Stimulated activated CD4-positive, alpha-beta T cell treated with anti-CD3 and anti-CD28 coated beads, Interleukin-1b, Interleukin-23, amount 100 ng/mL, for 24 hours (primary cell): Measurements from ENCODE around the gene OVCA2.
A peak's percentile ranks its signal among the peaks of the same experiment; 100 is the strongest.
"Not testable (repeated sequence)": the region's sequence is repeated elsewhere in the genome, so short reads cannot be mapped to it uniquely, and the experiment has no call there.

ENCODE experiments used
- DNase-seq, 4 experiments: peaks; one replicate each; pipeline ENCODE4 v3.0.0-alpha.2; 2020; ENCODE audit warnings: low read depth in 4 of 4, low spot score in 1 of 4

Gene OVCA2

DNA sequence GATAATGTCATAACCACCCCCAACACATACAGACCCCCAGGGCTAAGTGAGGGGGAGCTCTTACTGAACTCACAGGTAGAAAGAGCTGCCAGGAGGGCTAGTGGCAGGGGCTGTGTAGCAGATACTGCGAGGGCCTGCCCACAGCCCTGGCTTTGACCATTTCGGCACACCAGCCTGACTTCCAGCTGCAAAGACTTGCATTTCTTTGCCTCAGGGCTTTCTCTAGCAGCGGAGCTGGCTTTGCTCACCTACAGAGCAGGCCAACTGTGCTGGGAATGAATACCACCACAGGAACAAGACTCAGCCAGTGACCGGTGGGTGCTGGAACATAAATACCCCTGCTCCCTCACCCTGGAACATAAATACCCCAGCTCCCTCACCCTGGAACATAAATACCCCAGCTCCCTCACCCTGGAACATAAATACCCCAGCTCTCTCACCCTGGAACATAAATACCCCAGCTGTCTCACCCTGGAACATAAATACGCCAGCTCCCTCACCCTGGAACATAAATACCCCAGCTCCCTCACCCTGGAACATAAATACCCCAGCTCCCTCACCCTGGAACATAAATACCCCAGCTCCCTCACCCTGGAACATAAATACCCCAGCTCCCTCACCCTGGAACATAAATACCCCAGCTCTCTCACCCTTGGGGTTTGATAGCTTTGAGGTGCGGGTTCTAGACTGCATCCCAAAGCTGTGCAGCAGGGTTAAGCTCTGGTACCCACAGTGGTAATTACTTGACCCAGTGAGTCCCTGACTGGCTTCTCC lies 28.4 kb upstream of the OVCA2 start:
- not testable (repeated sequence) for DNase-seq

- DNase-seq = no peak
Observed at GRCh38 chr17:2013994-2014317, 27.9 kb upstream of the OVCA2 start.

- DNase-seq = no peak
Observed at GRCh38 chr17:2015314-2015713, 26.5 kb upstream of the OVCA2 start.

GRCh38 chr17:2016494-2016893 lies 25.3 kb upstream of the OVCA2 start:
- no peak for DNase-seq

DNA sequence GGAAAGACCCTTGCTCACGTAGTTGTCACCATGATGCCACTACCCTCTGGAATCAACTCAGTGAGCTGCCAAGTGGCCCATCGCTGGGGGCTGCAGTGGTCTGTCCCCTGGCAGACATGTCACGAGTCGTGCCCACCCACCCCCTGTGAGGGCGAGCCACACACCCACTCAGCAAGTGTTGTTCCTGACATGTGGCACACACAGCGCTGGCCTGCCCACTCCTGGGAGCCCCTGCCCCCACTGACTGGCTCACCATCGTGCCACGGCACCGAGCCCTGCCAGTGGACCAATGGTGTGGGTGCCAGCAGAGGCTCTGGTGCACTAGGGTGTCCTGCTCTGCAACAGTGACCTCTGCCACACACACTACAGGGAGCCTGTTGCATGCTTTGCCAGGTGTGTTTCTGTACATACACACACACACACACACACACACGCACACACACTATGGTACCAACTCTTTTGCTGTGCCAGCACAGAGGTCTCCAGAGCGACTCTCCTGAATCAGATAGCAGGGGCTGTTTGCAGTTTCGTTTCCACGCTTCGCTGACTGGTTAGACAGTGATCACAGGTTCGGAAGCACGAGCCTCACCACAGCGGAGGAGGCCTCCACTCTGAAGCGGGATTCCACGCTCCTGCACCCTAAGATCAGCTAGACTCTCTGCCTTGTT lies 24.4 kb upstream of the OVCA2 start:
- DNase-seq = no peak

GRCh38 chr17:2018716-2019510 lies 22.9 kb upstream of the OVCA2 start:
- DNase-seq = no peak

DNA sequence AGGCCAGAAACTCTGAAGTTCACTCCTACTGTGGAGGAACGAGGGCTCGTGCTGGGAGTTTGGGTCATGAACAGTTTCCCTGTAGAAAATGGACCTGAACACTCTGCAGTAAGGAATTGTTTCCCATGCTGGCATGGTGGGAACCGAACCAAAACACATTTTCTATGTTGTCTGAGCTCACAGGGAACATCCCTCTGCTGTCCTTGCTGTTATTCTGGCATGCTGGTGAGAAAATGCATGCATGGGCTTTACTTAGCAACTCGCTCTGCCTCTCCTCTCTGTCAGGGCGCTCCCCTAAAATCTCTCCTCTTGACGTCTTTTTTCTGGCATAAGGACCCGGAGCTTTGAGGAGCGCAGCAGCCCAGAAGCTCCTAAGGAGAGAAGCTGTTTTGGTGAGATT lies 22.1 kb upstream of the OVCA2 start:
- no peak for DNase-seq

- DNase-seq = no peak
Observed at GRCh38 chr17:2020721-2021120, 21.1 kb upstream of the OVCA2 start.

GRCh38 chr17:2022647-2023240 lies 19.1 kb upstream of the OVCA2 start:
- DNase-seq = no peak

- DNase-seq = no peak
Observed at GRCh38 chr17:2023256-2023655, 18.6 kb upstream of the OVCA2 start.

- peak in 1 of 4 experiments; percentile 27 for DNase-seq
Observed at GRCh38 chr17:2023692-2024571, 17.9 kb upstream of the OVCA2 start.

GRCh38 chr17:2024572-2025219 lies 17.1 kb upstream of the OVCA2 start:
- no peak for DNase-seq

DNA sequence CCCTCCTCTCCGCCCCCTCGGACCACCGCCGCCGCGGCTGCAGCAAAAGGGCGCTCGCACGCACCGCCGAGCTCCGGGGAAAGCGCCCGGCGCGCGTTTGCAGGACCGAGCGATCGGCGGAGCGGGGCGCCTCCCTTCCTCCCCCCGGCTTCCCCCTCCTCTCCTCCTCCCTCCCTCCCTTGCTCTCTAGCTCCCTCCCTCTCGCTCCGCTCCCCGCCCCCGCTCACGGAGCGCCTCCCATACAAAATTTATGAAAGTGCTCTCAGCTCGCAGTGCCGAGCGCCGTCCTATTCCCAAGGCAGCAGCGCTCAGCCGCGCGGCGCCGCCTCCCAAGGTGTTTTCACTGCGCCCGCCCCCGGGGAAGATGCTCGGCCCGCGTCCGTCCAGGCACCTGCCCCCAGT lies 16.6 kb upstream of the OVCA2 start, which contains the start of gene RTN4RL1:
Gene RTN4RL1, minus strand, starts transcription at position 115 of the 402 bp plus-strand sequence. CDS start 469 bp downstream, outside the sequence.
- peak in 2 of 4 experiments; percentile 50 for DNase-seq

DNA sequence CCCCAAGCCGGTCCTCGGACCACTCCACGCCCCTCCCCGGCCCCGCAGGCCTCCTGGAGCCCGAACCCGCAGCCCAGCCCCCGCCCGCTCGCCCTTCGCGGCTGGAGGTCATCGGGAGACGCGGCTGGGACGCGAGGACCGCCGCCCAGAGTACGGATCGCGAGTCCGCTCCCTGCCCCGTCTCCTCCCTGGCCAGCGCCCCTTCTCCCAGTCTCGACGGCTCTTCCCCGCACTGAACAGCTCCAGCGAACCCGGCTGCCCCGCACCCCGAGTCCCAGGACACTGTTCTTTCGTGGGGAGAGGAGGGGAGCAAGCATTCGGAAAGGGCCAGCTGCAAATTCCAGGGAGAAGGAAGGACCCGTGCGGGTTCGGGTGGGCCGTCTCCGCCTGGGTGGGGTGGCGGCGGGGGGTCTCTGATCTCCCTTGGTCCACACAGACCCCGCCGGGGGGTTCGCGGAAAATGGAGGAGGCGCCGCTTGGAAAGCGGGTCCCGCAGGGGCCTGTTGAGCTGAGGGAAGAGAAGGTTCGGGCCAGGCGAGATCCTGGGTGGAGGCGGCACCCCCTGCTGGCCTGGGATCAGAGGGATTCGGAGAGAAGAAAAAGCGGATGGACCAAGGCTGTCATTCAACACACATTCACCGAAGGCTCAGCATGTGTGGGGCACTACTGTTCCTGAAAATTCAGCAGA lies 16.1 kb upstream of the OVCA2 start:
- no peak for DNase-seq

DNA sequence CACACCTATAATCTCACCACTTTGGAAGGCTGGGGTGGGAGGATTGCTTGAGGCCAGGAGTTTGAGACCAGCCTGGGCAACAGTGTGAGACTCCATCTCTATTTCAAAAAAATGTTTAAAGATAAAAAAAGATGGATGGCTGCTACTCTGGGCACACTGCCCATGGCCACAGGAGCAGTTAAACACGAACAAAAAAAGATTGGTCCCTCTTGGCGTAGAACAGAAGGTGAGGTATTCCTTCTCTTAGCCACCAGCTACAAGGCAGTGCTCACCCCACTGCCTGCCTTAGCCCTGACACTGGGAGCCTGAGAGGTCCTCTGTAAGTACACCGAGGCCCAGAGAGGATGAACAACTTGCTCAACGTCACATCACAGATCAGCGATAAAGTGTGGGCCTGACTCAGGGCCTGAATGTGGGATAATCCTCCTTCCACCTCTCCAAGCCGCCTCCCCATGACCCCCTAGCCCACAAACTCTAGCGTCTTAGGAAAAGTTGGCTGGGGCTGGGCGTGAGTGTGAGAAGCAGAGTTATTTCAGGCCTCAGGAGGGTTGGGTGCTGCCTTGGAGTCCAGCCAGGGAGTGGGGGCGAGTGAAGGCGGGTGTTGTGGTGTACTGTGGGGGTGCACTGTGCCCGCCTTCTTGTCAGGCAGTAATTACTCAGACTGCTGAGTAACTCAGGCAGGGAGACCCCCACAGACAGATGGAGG lies 14.1 kb upstream of the OVCA2 start:
- DNase-seq = no peak

DNA sequence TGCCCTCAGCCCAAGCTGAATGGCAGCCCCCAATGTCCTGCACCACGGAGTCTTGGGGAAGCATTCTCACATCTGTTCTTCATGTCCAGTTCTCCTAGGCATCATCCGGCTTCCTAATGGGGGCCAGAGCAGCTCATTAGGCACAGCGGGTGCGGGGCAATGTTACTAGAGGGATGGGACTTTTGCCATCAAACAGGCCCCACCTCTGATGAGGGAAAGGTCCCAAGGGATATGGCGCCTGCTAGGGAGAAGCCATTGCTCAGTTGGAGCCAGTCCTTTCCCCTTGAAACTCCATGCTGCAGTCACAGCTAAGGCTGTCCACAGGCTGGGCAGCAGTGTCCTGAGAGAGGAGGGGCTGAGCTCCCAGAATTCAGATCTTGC lies 13.6 kb upstream of the OVCA2 start:
- no peak for DNase-seq

DNA sequence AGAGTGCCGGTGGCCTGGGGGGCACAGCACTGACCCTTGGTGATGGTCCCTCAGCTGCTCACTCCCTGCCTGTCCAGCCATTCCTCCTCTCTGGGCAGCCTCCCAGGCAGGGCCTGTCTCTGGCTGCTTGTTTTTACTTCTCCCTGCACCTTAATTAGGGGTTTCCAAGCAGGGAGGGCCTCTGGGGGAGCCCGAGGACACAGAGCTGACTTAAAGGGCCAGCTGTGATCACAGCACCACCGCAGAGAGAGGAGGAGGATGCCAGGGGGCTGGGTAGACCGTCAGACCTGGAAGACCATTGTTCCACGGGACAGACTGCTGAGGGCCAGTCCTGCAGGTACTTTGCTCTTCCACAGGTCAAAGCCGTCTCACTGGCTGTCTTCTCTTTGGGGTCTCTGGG lies 13.1 kb upstream of the OVCA2 start:
- no peak for DNase-seq

DNA sequence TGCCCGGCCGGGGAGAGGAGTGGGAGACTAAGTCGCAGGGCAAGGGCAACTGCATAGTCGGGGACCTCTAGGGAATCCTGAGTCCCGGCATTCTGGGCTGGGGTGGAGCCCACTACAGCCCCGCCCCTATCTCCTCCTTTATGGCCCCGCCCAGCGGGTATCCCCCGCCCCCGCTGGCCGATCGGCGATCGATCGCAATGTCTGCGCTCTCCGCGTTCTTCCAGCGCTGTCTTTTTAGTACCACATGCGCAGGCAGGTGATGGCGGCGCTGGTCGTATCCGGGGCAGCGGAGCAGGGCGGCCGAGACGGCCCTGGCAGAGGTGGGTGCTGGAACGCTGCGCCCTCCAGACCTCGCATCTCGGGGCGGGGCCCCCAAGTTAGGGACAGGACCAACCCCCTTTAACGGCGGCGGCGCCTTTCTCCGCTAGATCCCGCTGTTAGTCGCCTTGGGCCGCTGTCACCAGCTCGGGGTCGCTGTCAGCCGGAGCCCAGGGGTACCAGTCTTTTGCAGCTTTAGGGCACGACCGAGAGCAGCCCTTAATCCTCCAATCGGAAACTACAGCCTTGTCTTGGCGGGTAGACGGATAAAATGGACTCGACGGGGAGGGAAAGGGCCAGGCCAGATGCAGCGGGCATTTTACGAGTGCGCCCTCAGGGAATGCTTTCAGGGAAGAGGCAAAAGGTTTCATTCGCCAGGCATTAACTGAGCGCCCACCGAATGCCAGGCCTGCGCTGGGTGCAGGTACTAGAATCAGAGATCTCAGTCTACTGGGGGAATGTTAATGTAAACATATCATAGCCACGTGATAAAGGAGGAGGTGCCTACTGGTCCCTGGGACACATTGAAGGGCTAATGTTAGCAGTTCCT lies 11.7 kb upstream of the OVCA2 start, which contains the start of gene DPH1:
Gene DPH1, plus strand, starts transcription at position 243 of the 868 bp plus-strand sequence. Its CDS starts 17 bp downstream, at position 260.
- DNase-seq = peak; percentile 75 to 85 (median 78)
